SK-N-SH treated with all-trans-retinoic acid at 6 μM for 48 hours (cell line): ENCODE results near the gene STRA8.
"Not testable (repeated sequence)": the region's sequence is repeated elsewhere in the genome, so short reads cannot be mapped to it uniquely, and the experiment has no call there.

Source experiments
- ARNTL ChIP-seq: fragments of 450-650 bp; formaldehyde crosslinking; IDR thresholded peaks from 2 replicates; pipeline ENCODE4 v1.5.0; 2020; ENCODE audit warnings: low read depth, mild to moderate bottlenecking, moderate library complexity, borderline replicate concordance
- BACH2 ChIP-seq: fragments of 250-450 bp; sonication (Bioruptor Pico); IDR thresholded peaks from 2 replicates; pipeline ENCODE4 v1.9.0; 2021; ENCODE audit warnings: mild to moderate bottlenecking, borderline replicate concordance
- CREB5 ChIP-seq: fragments of 250-450 bp; sonication (Bioruptor Pico); IDR thresholded peaks from 2 replicates; pipeline ENCODE4 v1.5.1; 2020; ENCODE audit warnings: low read depth, mild to moderate bottlenecking, moderate library complexity
- CSRNP3 ChIP-seq: fragments of 250-450 bp; sonication (Bioruptor Pico); IDR thresholded peaks from 2 replicates; pipeline ENCODE4 v1.5.1; 2021; ENCODE audit warnings: mild to moderate bottlenecking, moderate library complexity
- GLIS3 ChIP-seq: fragments of 250-450 bp; sonication (Bioruptor Pico); IDR thresholded peaks from 2 replicates; pipeline ENCODE4 v1.5.0; 2020; ENCODE audit warnings: mild to moderate bottlenecking, moderate library complexity
- OSR1 ChIP-seq: fragments of 250-450 bp; sonication (Bioruptor Pico); IDR thresholded peaks from 2 replicates; pipeline ENCODE4 v1.8.0; 2022; ENCODE audit warnings: moderate library complexity, mild to moderate bottlenecking, inconsistent platforms
- PPARA ChIP-seq: fragments of 250-450 bp; sonication (Bioruptor Pico); IDR thresholded peaks from 2 replicates; pipeline ENCODE4 v1.5.0; 2020; ENCODE audit warnings: mild to moderate bottlenecking, borderline replicate concordance
- RARB ChIP-seq: fragments of 250-450 bp; sonication (Bioruptor Pico); IDR thresholded peaks from 2 replicates; pipeline ENCODE4 v1.8.0; 2021; ENCODE audit warnings: mild to moderate bottlenecking, moderate library complexity
- TCF4 ChIP-seq: fragments of 250-450 bp; sonication (Bioruptor Pico); IDR thresholded peaks from 2 replicates; pipeline ENCODE4 v1.8.0; 2021; ENCODE audit warnings: mild to moderate bottlenecking, moderate library complexity, borderline replicate concordance
- TOX ChIP-seq: fragments of 250-450 bp; sonication (Bioruptor Pico); IDR thresholded peaks from 2 replicates; pipeline ENCODE4 v1.8.0; 2021; ENCODE audit warnings: mild to moderate bottlenecking, moderate library complexity, borderline replicate concordance
- ZC3H10 ChIP-seq: fragments of 250-450 bp; sonication (Bioruptor Pico); IDR thresholded peaks from 2 replicates; pipeline ENCODE4 v1.5.1; 2021; ENCODE audit warnings: mild to moderate bottlenecking, moderate library complexity
- ZFP30 ChIP-seq: fragments of 450-650 bp; formaldehyde crosslinking; IDR thresholded peaks from 2 replicates; pipeline ENCODE4 v1.5.0; 2022; ENCODE audit warnings: mild to moderate bottlenecking, moderate library complexity
- ZNF565 ChIP-seq: fragments of 450-650 bp; formaldehyde crosslinking; conservative IDR thresholded peaks from 2 replicates; pipeline ENCODE4 v1.5.0; 2020; ENCODE audit warnings: low read depth, mild to moderate bottlenecking, moderate library complexity
- TF ChIP-seq, protein P1 (sequence below): fragments of 250-450 bp; sonication (Bioruptor Pico); IDR thresholded peaks from 2 replicates; pipeline ENCODE4 v1.8.0; 2020; ENCODE audit warnings: mild to moderate bottlenecking, moderate library complexity, borderline replicate concordance

GRCh38 chr7:135211946-135212685 is 21.5 kb upstream of the STRA8 start:
- TF ChIP-seq CSRNP3, RARB, TOX, OSR1, ZFP30, ZNF565, GLIS3, CREB5, ZC3H10, PPARA, TCF4, BACH2, ARNTL (CRISPR knock-in tag): not testable (repeated sequence)
- TF ChIP-seq, protein P1, sequence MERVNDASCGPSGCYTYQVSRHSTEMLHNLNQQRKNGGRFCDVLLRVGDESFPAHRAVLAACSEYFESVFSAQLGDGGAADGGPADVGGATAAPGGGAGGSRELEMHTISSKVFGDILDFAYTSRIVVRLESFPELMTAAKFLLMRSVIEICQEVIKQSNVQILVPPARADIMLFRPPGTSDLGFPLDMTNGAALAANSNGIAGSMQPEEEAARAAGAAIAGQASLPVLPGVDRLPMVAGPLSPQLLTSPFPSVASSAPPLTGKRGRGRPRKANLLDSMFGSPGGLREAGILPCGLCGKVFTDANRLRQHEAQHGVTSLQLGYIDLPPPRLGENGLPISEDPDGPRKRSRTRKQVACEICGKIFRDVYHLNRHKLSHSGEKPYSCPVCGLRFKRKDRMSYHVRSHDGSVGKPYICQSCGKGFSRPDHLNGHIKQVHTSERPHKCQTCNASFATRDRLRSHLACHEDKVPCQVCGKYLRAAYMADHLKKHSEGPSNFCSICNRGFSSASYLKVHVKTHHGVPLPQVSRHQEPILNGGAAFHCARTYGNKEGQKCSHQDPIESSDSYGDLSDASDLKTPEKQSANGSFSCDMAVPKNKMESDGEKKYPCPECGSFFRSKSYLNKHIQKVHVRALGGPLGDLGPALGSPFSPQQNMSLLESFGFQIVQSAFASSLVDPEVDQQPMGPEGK (CRISPR knock-in tag): not testable (repeated sequence)
